CD14-positive monocyte (primary cell): ENCODE data around the gene FNDC3B. TPM values are rescaled to one million over a fixed set of nuclear protein-coding genes. Genes with fewer than 3 reads are reported as not detected.

Experiments
- DNase-seq, 3 donors: peaks; one replicate each; pipeline ENCODE4 v3.0.0-alpha.2; 2011 to 2022
- H2AFZ ChIP-seq: 2 replicates; pipeline ENCODE4 v1.6.0; 2012; ENCODE audit warnings: mild to moderate bottlenecking, low read depth, low read length, inconsistent platforms; ENCODE audit not compliant: insufficient read depth, poor library complexity, severe bottlenecking
- H3K27ac ChIP-seq, 2 donors: 1 replicate in 1 of 2; 2 replicates in 1 of 2; pipeline ENCODE4 v1.5.1; 2012 to 2013; ENCODE audit warnings: low read length in 2 of 2, control low read depth in 1 of 2, inconsistent platforms in 1 of 2, low read depth in 1 of 2, mild to moderate bottlenecking in 1 of 2
- H3K27me3 ChIP-seq, 2 donors: one replicate each; pipeline versions ENCODE4 v1.6.0 to v1.6.1; 2011 to 2013; ENCODE audit warnings: low read length in 2 of 2; ENCODE audit not compliant: control insufficient read depth in 2 of 2, insufficient read depth in 2 of 2
- H3K36me3 ChIP-seq, 2 donors: replicated peaks in 1 of 2; 1 replicate in 1 of 2; 2 replicates in 1 of 2; pipeline versions ENCODE4 v1.5.1 to v1.6.1; 2012 to 2013; ENCODE audit warnings: low read length in 2 of 2, control low read depth in 1 of 2, inconsistent platforms in 1 of 2, mild to moderate bottlenecking in 1 of 2; ENCODE audit not compliant: insufficient read depth in 2 of 2, control insufficient read depth in 1 of 2
- H3K4me1 ChIP-seq, 2 donors: 1 replicate in 1 of 2; 2 replicates in 1 of 2; pipeline versions ENCODE4 v1.5.1 to v1.6.1; 2012 to 2013; ENCODE audit warnings: low read length in 2 of 2, control low read depth in 1 of 2, inconsistent platforms in 1 of 2, mild to moderate bottlenecking in 1 of 2, moderate library complexity in 1 of 2; ENCODE audit not compliant: insufficient read depth in 2 of 2, control insufficient read depth in 1 of 2
- H3K4me2 ChIP-seq: replicated peaks from 2 replicates; pipeline ENCODE3; 2012; ENCODE audit warnings: low read length, moderate library complexity, mild to moderate bottlenecking; ENCODE audit not compliant: poor library complexity, severe bottlenecking; ENCODE audit errors: extremely low read depth
- H3K4me3 ChIP-seq, 3 experiments: fragments of 200-600 bp in 1 of 3; sonication (generic) in 1 of 3; replicated peaks in 1 of 3; 1 replicate in 2 of 3; 2 replicates in 1 of 3; pipeline ENCODE4 v1.5.1; 2011 to 2013; ENCODE audit warnings: low read length in 3 of 3, mild to moderate bottlenecking in 3 of 3, control low read depth in 2 of 3, low read depth in 2 of 3, inconsistent platforms in 1 of 3, moderate library complexity in 1 of 3
- H3K79me2 ChIP-seq: 2 replicates; pipeline ENCODE4 v1.6.0; 2012; ENCODE audit warnings: mild to moderate bottlenecking, control low read depth, inconsistent platforms, low read length, moderate library complexity; ENCODE audit not compliant: insufficient read depth
- H3K9ac ChIP-seq: 2 replicates; pipeline ENCODE4 v1.6.0; 2017; ENCODE audit warnings: low read length, mild to moderate bottlenecking; ENCODE audit not compliant: insufficient read depth, poor library complexity, severe bottlenecking
- H3K9me3 ChIP-seq, 2 donors: replicated peaks in 1 of 2; 1 replicate in 1 of 2; 2 replicates in 1 of 2; pipeline versions ENCODE4 v1.5.1 to v1.6.1; 2012 to 2013; ENCODE audit warnings: low read length in 2 of 2, control low read depth in 1 of 2; ENCODE audit not compliant: control insufficient read depth in 1 of 2, insufficient read depth in 1 of 2
- H4K20me1 ChIP-seq: 2 replicates; pipeline ENCODE4 v1.6.0; 2012; ENCODE audit warnings: mild to moderate bottlenecking, low read length, control low read depth, moderate library complexity; ENCODE audit not compliant: insufficient read depth
- H3K27ac Mint-ChIP-seq, 7 donors: one replicate each; pipeline ENCODE4 v1.8.0; 2020; ENCODE audit warnings: mild to moderate bottlenecking in 7 of 7, mixed read lengths in 7 of 7, moderate library complexity in 6 of 7, inconsistent platforms in 2 of 7
- H3K27me3 Mint-ChIP-seq, 3 donors: one replicate each; pipeline ENCODE4 v1.8.0; 2021 to 2022; ENCODE audit warnings: low read depth in 3 of 3, mild to moderate bottlenecking in 3 of 3, mixed read lengths in 3 of 3, moderate library complexity in 3 of 3, inconsistent platforms in 1 of 3
- H3K36me3 Mint-ChIP-seq, 2 donors: one replicate each; pipeline ENCODE4 v1.8.0; 2020; ENCODE audit warnings: mixed read lengths in 2 of 2, inconsistent platforms in 1 of 2, mild to moderate bottlenecking in 1 of 2
- H3K4me1 Mint-ChIP-seq: one replicate; pipeline ENCODE4 v1.8.0; 2020; ENCODE audit warnings: mild to moderate bottlenecking, mixed read lengths
- H3K4me3 Mint-ChIP-seq, 2 donors: one replicate each; pipeline ENCODE4 v1.8.0; 2020; ENCODE audit warnings: mild to moderate bottlenecking in 2 of 2, mixed read lengths in 2 of 2, moderate library complexity in 1 of 2
- H3K9me3 Mint-ChIP-seq, 7 donors: one replicate each; pipeline ENCODE4 v1.8.0; 2020 to 2022; ENCODE audit warnings: mixed read lengths in 7 of 7, mild to moderate bottlenecking in 6 of 7, moderate library complexity in 6 of 7, inconsistent platforms in 2 of 7
- CTCF ChIP-seq: fragments of 200-600 bp; IDR thresholded peaks from one replicate; pipeline ENCODE4 v1.8.0; 2022; ENCODE audit warnings: antibody characterized with exemption, mild to moderate bottlenecking
- WGBS: methylation state at CpG from one replicate; pipeline ENCODE4 v1.1.5; 2013; ENCODE audit warnings: missing lambda C conversion rate; ENCODE audit not compliant: insufficient coverage; 5-methylcytosine and 5-hydroxymethylcytosine counted together
- intact Hi-C, 2 donors: fragments of 100-400 bp; cut with micrococcal nuclease; formaldehyde crosslinking; loops; one replicate each; pipeline versions ENCODE4 v1.15.0 to v1.15.1; 2023
- polyA plus RNA-seq, 3 donors: library from polyadenylated mRNA; depleted of rRNA in 1 of 3; unstranded in 2 of 3; stranded (reverse) in 1 of 3; fragments of 300-500 nt in 2 of 3; fragments of >200 nt in 1 of 3; fragmentation: Illumina TruSeq in 2 of 3; gene quantifications; 1 replicate in 2 of 3; 2 replicates in 1 of 3; pipeline ENCODE4 v1.2.3, GENCODE V29; 2012 to 2021

The FNDC3B gene
- polyA plus RNA-seq, 3 donors = 19.6 to 36.1 (median 25.7) TPM

- H4K20me1 ChIP-seq = peaks cover 84% of the 10 kb centered on the region
- H3K4me2 ChIP-seq = no peak overlapping the region
- Mint-ChIP-seq H3K4me3 (no peak overlapping the region), H3K9me3 (no peaks in the 10 kb centered on the region), H3K27me3 (no peaks in the 10 kb centered on the region), H3K27ac (peak overlapping the region in 4 of 7 donors; percentile 22 to 76 (median 68)), H3K36me3 (peaks cover 36 to 42% of the 10 kb centered on the region in 2 donors), H3K4me1 (peaks cover 22% of the 10 kb centered on the region)
- 100% methylated on average over 1 of the region's 7 CpGs for WGBS
- H3K27me3 ChIP-seq = no peaks in the 10 kb centered on the region
- no peak overlapping the region for H3K4me3 ChIP-seq
- peaks cover 11 to 44% of the 10 kb centered on the region in 2 donors for H3K36me3 ChIP-seq
- no peak for TF ChIP-seq CTCF
- peak overlapping the region in 1 of 2 donors; percentile 33 for H3K27ac ChIP-seq
- H3K9me3 ChIP-seq = no peaks in the 10 kb centered on the region
- no peak overlapping the region for H2AFZ ChIP-seq
- H3K4me1 ChIP-seq = peaks cover 0 to 14% of the 10 kb centered on the region in 2 donors
- peaks cover 100% of the 10 kb centered on the region for H3K79me2 ChIP-seq
- DNase-seq = no peak
- intact Hi-C loops = no loop called here
- no peak overlapping the region for H3K9ac ChIP-seq
Observed at GRCh38 chr3:172224560-172225214, 185.3 kb downstream of the FNDC3B start.

DNA sequence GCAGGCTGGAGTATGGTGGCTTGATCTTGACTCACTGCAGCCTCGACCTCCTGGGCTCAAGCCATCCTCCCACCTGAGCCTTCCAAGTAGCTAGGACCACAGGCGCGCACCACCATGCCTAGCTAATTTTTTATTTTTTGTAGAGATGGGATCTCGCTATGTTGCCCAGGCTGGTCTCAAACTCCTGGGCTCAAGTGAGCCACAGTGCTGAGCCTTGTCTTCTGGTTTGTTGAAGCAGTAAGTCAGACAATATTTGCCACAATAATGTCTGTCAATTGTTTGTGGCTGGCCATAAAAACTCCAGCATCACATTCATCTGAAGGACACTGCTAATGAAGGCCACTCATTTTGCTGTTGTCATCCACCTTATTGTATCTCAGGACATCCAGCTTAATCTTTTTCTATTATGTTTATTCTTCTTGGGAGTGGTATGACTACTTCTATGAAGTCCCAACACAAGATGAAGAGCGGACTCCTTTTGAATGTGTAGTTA lies 185.9 kb downstream of the FNDC3B start:
- Mint-ChIP-seq H3K27me3 (no peaks in the 10 kb centered on the region), H3K36me3 (peaks cover 39 to 48% of the 10 kb centered on the region in 2 donors), H3K9me3 (no peaks in the 10 kb centered on the region), H3K4me3 (no peak overlapping the region), H3K4me1 (peaks cover 17% of the 10 kb centered on the region), H3K27ac (peak overlapping the region; percentile 22 to 84 (median 64))
- Histone ChIP-seq H3K36me3 (peaks cover 11 to 48% of the 10 kb centered on the region in 2 donors), H3K4me3 (no peak overlapping the region), H4K20me1 (peaks cover 82% of the 10 kb centered on the region), H3K79me2 (peaks cover 99% of the 10 kb centered on the region), H3K27me3 (no peaks in the 10 kb centered on the region), H3K9me3 (no peaks in the 10 kb centered on the region), H3K4me1 (peaks cover 0 to 8% of the 10 kb centered on the region in 2 donors), H3K9ac (no peak overlapping the region), H3K4me2 (no peak overlapping the region), H3K27ac (peak overlapping the region in 1 of 2 donors; percentile 33), H2AFZ (no peak overlapping the region)
- no peak for TF ChIP-seq CTCF
- 100% methylated on average over 1 of the region's 5 CpGs for WGBS
- intact Hi-C loops = no loop called here
- no peak for DNase-seq
